ENCODE results near the gene CDC42BPB. TPM values are rescaled to one million over a fixed set of nuclear protein-coding genes. Genes with fewer than 3 reads are reported as not detected.

CDC42BPB gene
- total RNA-seq, 1 donor from 2014 or later, result 187 TPM

DNA sequence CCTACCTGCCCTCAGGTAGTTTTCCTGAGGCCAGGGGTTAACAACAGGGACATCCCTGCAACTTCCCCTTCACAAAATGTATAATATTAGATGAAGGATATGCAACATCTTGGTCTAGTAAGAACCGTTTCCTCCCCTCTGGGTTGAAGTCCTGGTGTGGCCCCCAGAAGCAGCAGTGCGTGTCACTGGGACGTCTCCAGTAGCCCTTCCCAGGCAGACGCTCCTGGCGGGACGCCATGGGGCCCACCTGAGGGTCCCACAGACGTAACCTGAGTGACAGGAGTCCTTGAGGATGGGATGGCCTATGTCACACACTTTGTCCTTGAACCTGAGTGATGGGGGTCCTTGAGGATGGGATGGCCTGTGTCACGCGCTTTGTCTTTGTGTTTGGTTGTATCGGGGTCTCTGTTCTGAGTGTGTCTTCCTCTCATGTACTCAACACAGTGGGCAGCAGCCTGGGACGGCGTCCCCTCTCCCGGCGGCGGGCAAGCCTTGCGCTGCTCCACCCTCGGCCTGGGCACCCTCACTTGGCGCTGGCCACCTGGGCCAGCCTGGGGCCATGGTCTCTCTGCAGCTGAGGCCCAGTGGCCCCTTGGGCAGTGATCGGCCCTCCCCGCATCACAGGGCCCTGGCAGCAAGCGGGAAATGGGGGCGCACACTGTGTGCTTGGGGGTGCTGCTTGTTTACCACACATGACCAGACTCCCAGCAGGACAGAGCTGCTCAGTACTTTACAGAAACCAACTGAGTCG lies 149.2 kb downstream of the CDC42BPB start:
- H3K36me3 Mint-ChIP-seq (ENCODE audit: low read depth, unreplicated experiment), result peaks cover 26% of the 10 kb centered on the region
- no peak for DNase-seq (ENCODE audit: low spot score)
- H3K4me1 Mint-ChIP-seq (ENCODE audit: unreplicated experiment), result no peaks in the 10 kb centered on the region
- peak overlapping the region; percentile 50 for H3K4me3 Mint-ChIP-seq (ENCODE audit: unreplicated experiment)
- TF ChIP-seq, protein P1, sequence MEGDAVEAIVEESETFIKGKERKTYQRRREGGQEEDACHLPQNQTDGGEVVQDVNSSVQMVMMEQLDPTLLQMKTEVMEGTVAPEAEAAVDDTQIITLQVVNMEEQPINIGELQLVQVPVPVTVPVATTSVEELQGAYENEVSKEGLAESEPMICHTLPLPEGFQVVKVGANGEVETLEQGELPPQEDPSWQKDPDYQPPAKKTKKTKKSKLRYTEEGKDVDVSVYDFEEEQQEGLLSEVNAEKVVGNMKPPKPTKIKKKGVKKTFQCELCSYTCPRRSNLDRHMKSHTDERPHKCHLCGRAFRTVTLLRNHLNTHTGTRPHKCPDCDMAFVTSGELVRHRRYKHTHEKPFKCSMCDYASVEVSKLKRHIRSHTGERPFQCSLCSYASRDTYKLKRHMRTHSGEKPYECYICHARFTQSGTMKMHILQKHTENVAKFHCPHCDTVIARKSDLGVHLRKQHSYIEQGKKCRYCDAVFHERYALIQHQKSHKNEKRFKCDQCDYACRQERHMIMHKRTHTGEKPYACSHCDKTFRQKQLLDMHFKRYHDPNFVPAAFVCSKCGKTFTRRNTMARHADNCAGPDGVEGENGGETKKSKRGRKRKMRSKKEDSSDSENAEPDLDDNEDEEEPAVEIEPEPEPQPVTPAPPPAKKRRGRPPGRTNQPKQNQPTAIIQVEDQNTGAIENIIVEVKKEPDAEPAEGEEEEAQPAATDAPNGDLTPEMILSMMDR (IDR thresholded peaks at IDR 0.05; ENCODE audit: unreplicated experiment), result no peak
- H3K27me3 Mint-ChIP-seq (ENCODE audit: unreplicated experiment), result peaks cover 12% of the 10 kb centered on the region
- H3K27ac Mint-ChIP-seq (ENCODE audit: unreplicated experiment), result no peak overlapping the region
- no peaks in the 10 kb centered on the region for H3K9me3 Mint-ChIP-seq (ENCODE audit: unreplicated experiment)

DNA sequence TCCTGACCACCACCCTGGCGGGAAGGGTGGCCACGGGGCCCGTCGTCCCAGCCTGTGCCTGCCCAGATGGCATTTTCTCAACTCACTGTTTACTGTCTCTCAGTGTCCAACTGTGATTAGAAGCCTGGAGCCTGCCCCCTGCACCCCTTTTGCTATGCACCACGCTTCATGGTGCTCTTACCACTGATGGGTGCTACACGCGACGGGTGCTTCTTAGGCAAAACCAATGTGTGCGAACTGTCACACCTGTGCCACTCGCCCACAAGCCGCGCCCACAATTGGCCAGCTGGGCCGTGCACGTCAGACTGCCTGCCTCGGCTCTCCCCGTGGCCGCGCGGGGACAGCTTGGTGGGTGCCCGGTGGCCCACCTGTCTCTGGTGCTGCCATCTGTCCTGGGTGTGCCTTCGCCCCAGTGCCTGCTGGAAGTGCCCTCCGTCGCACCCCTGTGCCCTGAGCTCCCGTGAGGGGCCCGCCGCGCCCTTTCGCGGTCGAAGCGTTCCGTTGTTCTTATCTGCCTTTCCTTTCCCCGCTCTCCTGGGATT lies 150.0 kb downstream of the CDC42BPB start:
- Mint-ChIP-seq H3K27ac (ENCODE audit: unreplicated experiment) (no peak overlapping the region), H3K4me3 (ENCODE audit: unreplicated experiment) (peak overlapping the region; percentile 50), H3K27me3 (ENCODE audit: unreplicated experiment) (peaks cover 13% of the 10 kb centered on the region), H3K9me3 (ENCODE audit: unreplicated experiment) (no peaks in the 10 kb centered on the region), H3K4me1 (ENCODE audit: unreplicated experiment) (no peaks in the 10 kb centered on the region), H3K36me3 (ENCODE audit: low read depth, unreplicated experiment) (peaks cover 26% of the 10 kb centered on the region)
- TF ChIP-seq, protein P1 (IDR thresholded peaks at IDR 0.05; ENCODE audit: unreplicated experiment), result no peak
- no peak for DNase-seq (ENCODE audit: low spot score)

DNA sequence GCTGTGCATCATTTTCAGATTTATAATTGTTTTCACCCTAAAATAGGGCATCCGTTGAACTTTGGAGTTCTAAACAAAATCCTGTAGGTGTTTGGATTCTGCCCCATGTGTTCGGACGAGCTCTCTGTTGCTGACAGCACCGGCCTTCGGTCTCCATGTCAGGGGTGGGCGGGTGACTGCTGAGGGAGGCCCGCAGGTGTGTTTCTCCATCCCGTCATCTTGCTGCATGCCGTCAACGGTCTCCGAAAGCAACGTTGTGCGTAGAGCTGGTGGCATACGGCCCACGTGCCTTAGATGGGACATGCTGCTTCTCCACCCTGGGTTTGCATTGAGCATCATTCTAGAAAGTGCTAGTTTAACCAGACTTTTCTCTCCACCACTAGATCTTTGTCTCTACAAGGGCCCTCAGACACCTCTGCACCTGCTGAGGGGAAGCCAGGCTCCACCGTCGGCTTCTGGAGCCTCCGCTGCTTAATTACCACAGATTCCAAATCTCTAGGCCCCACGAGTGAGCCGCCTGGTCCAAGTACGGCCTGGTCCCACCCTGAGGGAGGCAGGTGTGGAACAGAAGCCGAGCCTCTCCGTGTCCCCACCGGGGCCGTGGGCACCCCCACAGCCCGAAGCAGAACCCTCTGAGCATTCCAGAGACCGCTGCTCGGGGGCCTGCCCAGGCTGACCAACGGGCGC lies 150.6 kb downstream of the CDC42BPB start:
- peaks cover 13% of the 10 kb centered on the region for H3K27me3 Mint-ChIP-seq (ENCODE audit: unreplicated experiment)
- TF ChIP-seq, protein P1 (IDR thresholded peaks at IDR 0.05; ENCODE audit: unreplicated experiment), result no peak
- H3K9me3 Mint-ChIP-seq (ENCODE audit: unreplicated experiment), result no peaks in the 10 kb centered on the region
- H3K27ac Mint-ChIP-seq (ENCODE audit: unreplicated experiment), result no peak overlapping the region
- no peak for DNase-seq (ENCODE audit: low spot score)
- H3K4me3 Mint-ChIP-seq (ENCODE audit: unreplicated experiment), result no peak overlapping the region
- H3K36me3 Mint-ChIP-seq (ENCODE audit: low read depth, unreplicated experiment), result peaks cover 26% of the 10 kb centered on the region
- H3K4me1 Mint-ChIP-seq (ENCODE audit: unreplicated experiment), result no peaks in the 10 kb centered on the region

DNA sequence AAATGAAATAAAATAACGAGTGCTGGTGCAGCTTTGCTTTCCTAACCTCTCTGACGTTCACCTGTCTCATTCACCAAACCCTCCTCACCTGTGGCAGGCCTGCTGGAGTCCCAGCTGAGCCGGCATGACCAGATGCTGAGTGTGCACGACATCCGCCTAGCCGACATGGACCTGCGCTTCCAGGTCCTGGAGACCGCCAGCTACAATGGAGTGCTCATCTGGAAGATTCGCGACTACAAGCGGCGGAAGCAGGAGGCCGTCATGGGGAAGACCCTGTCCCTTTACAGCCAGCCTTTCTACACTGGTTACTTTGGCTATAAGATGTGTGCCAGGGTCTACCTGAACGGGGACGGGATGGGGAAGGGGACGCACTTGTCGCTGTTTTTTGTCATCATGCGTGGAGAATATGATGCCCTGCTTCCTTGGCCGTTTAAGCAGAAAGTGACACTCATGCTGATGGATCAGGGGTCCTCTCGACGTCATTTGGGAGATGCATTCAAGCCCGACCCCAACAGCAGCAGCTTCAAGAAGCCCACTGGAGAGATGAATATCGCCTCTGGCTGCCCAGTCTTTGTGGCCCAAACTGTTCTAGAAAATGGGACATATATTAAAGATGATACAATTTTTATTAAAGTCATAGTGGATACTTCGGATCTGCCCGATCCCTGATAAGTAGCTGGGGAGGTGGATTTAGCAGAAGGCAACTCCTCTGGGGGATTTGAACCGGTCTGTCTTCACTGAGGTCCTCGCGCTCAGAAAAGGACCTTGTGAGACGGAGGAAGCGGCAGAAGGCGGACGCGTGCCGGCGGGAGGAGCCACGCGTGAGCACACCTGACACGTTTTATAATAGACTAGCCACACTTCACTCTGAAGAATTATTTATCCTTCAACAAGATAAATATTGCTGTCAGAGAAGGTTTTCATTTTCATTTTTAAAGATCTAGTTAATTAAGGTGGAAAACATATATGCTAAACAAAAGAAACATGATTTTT lies 151.9 kb downstream of the CDC42BPB start:
- Mint-ChIP-seq H3K4me3 (ENCODE audit: unreplicated experiment) (no peak overlapping the region), H3K27me3 (ENCODE audit: unreplicated experiment) (peaks cover 9% of the 10 kb centered on the region), H3K4me1 (ENCODE audit: unreplicated experiment) (no peaks in the 10 kb centered on the region), H3K9me3 (ENCODE audit: unreplicated experiment) (no peaks in the 10 kb centered on the region), H3K36me3 (ENCODE audit: low read depth, unreplicated experiment) (peaks cover 21% of the 10 kb centered on the region), H3K27ac (ENCODE audit: unreplicated experiment) (no peak overlapping the region)
- TF ChIP-seq, protein P1 (IDR thresholded peaks at IDR 0.05; ENCODE audit: unreplicated experiment), result no peak
- no peak for DNase-seq (ENCODE audit: low spot score)
